B cell (primary cell): ENCODE measurements around the gene PIK3CB.

Source experiments
- EZH2 ChIP-seq: IDR thresholded peaks from 2 replicates; pipeline ENCODE4 v1.6.1; 2012; ENCODE audit warnings: borderline replicate concordance, low read depth, mild to moderate bottlenecking, moderate library complexity, low read length; ENCODE audit not compliant: insufficient read depth, poor library complexity, severe bottlenecking
- TF ChIP-seq, protein P1 (sequence below): fragments of 200-600 bp; IDR thresholded peaks from one replicate; pipeline ENCODE4 v1.8.0; 2022; ENCODE audit warnings: antibody characterized with exemption, mild to moderate bottlenecking

DNA sequence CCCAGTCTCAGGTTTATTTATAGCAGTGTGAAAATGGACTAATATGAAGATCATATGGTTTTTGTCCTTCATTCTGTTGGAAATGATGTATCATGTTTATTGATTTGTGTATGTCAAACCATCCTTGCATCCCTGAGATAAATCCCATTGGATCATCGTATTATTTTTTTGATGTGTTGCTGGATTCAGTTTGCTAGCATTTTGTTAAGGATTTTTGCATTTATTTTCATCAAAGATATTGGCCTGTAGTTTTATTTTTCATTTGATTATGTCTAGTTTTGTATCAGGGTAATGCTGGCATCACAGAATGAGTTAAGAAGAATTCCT lies 191.8 kb downstream of the PIK3CB start:
- TF ChIP-seq, protein P1, sequence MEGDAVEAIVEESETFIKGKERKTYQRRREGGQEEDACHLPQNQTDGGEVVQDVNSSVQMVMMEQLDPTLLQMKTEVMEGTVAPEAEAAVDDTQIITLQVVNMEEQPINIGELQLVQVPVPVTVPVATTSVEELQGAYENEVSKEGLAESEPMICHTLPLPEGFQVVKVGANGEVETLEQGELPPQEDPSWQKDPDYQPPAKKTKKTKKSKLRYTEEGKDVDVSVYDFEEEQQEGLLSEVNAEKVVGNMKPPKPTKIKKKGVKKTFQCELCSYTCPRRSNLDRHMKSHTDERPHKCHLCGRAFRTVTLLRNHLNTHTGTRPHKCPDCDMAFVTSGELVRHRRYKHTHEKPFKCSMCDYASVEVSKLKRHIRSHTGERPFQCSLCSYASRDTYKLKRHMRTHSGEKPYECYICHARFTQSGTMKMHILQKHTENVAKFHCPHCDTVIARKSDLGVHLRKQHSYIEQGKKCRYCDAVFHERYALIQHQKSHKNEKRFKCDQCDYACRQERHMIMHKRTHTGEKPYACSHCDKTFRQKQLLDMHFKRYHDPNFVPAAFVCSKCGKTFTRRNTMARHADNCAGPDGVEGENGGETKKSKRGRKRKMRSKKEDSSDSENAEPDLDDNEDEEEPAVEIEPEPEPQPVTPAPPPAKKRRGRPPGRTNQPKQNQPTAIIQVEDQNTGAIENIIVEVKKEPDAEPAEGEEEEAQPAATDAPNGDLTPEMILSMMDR, result no peak
- no peak for TF ChIP-seq EZH2
